Fibroblast of gingiva (primary cell): ENCODE measurements around the gene GGN.
A peak's percentile ranks its signal among the peaks of the same experiment; 100 is the strongest.
"Not testable (repeated sequence)": the region's sequence is repeated elsewhere in the genome, so short reads cannot be mapped to it uniquely, and the experiment has no call there.

ENCODE experiments used
- DNase-seq: peaks from one replicate; pipeline ENCODE4 v3.0.0-alpha.2; 2011; ENCODE audit warnings: low read depth

Gene GGN

GRCh38 chr19:38386971-38387549 is 774 bp downstream of the GGN start:
- DNase-seq = no peak

GRCh38 chr19:38386300-38386970 is 1.4 kb downstream of the GGN start:
- DNase-seq = no peak

- no peak for DNase-seq
These were observed 2.0 kb downstream of the GGN start for GRCh38 chr19:38385804-38386257.

GRCh38 chr19:38385057-38385803 is 2.6 kb downstream of the GGN start:
- DNase-seq = no peak

- DNase-seq = no peak
These were observed 3.4 kb downstream of the GGN start for GRCh38 chr19:38384209-38385027.

GRCh38 chr19:38383743-38384142 is 4.1 kb downstream of the GGN start:
- DNase-seq = no peak

- no peak for DNase-seq
These were observed 4.7 kb downstream of the GGN start for GRCh38 chr19:38383184-38383583.

- no peak for DNase-seq
These were observed 6.7 kb downstream of the GGN start for GRCh38 chr19:38381138-38381537.

- DNase-seq = no peak
These were observed 9.0 kb downstream of the GGN start for GRCh38 chr19:38378866-38379265.

GRCh38 chr19:38377052-38377451 is 10.8 kb downstream of the GGN start:
- no peak for DNase-seq

- DNase-seq = no peak
These were observed 11.3 kb downstream of the GGN start for GRCh38 chr19:38376576-38376975.

GRCh38 chr19:38375748-38376147 is 12.1 kb downstream of the GGN start:
- peak; percentile 17 for DNase-seq

GRCh38 chr19:38375098-38375493 is 12.7 kb downstream of the GGN start:
- DNase-seq = no peak

- DNase-seq = peak; percentile 98
These were observed 13.3 kb downstream of the GGN start, which contains the start of gene PSMD8 for GRCh38 chr19:38374332-38375097. PSMD8 (plus strand) TSS chr19:38374571; CDS start chr19:38374602, 31 bp downstream.

GRCh38 chr19:38373907-38374331 is 13.9 kb downstream of the GGN start:
- DNase-seq = no peak

GRCh38 chr19:38371081-38371480 is 16.8 kb downstream of the GGN start:
- DNase-seq = no peak

- DNase-seq = no peak
These were observed 17.5 kb downstream of the GGN start for GRCh38 chr19:38370299-38370698.

- DNase-seq = no peak
These were observed 18.2 kb downstream of the GGN start for GRCh38 chr19:38369584-38369983.

- no peak for DNase-seq
These were observed 20.8 kb downstream of the GGN start for GRCh38 chr19:38367041-38367440.

GRCh38 chr19:38362946-38363688 is 24.7 kb downstream of the GGN start:
- not testable (repeated sequence) for DNase-seq
